HEK293T (cell line): ENCODE data around the gene PHOX2A.
"Not testable (repeated sequence)": the region's sequence is repeated elsewhere in the genome, so short reads cannot be mapped to it uniquely, and the experiment has no call there.

Experiments
- CTCF ChIA-PET: fragments of 350-600 bp; formaldehyde crosslinking; extraction: SDS; loops from one replicate; lab custom pipeline; 2021; ENCODE audit warnings: antibody characterized with exemption, inconsistent platforms; lab: Yijun Ruan, JAX
- POLR2A ChIA-PET: fragments of 350-600 bp; formaldehyde crosslinking; extraction: SDS; loops from one replicate; lab custom pipeline; 2020; ENCODE audit warnings: antibody characterized with exemption, inconsistent platforms; lab: Yijun Ruan, JAX
- DNase-seq: peaks from one replicate; pipeline ENCODE4 v3.0.0; 2012; ENCODE audit warnings: mixed read lengths; ENCODE audit errors: extremely low spot score
- ARNT ChIP-seq: fragments of 450-650 bp; IDR thresholded peaks from 2 replicates; pipeline ENCODE4 v1.6.1; 2017; ENCODE audit warnings: mild to moderate bottlenecking
- BHLHE40 ChIP-seq: fragments of 450-650 bp; IDR thresholded peaks from 2 replicates; pipeline ENCODE4 v1.6.1; 2016; ENCODE audit warnings: mild to moderate bottlenecking, moderate library complexity, borderline replicate concordance
- CTBP1 ChIP-seq: fragments of 450-650 bp; IDR thresholded peaks from 2 replicates; pipeline ENCODE4 v1.6.1; 2016; ENCODE audit warnings: borderline replicate concordance
- ELF4 ChIP-seq: fragments of 450-650 bp; IDR thresholded peaks from 2 replicates; pipeline ENCODE4 v1.6.1; 2017; ENCODE audit warnings: antibody characterized with exemption
- FOXA1 ChIP-seq: fragments of 450-650 bp; IDR thresholded peaks from 2 replicates; pipeline ENCODE4 v1.6.1; 2016; ENCODE audit warnings: mild to moderate bottlenecking
- FOXK2 ChIP-seq: fragments of 450-650 bp; IDR thresholded peaks from 2 replicates; pipeline ENCODE4 v1.6.1; 2016; ENCODE audit warnings: mild to moderate bottlenecking
- FOXM1 ChIP-seq: fragments of 450-650 bp; IDR thresholded peaks from 2 replicates; pipeline ENCODE4 v1.6.1; 2017; ENCODE audit warnings: mild to moderate bottlenecking, borderline replicate concordance
- HDGF ChIP-seq: fragments of 450-650 bp; IDR thresholded peaks from 2 replicates; pipeline ENCODE4 v1.6.1; 2017; ENCODE audit warnings: antibody characterized with exemption, borderline replicate concordance
- L3MBTL2 ChIP-seq: fragments of 450-650 bp; conservative IDR thresholded peaks from 2 replicates; pipeline ENCODE4 v1.6.1; 2016; ENCODE audit warnings: mild to moderate bottlenecking
- LEF1 ChIP-seq: fragments of 450-650 bp; IDR thresholded peaks from 2 replicates; pipeline ENCODE4 v1.6.1; 2017; ENCODE audit warnings: mild to moderate bottlenecking, borderline replicate concordance
- NFRKB ChIP-seq: fragments of 450-650 bp; IDR thresholded peaks from 2 replicates; pipeline ENCODE4 v1.6.1; 2016; ENCODE audit warnings: mild to moderate bottlenecking, moderate library complexity
- SP1 ChIP-seq: fragments of 450-650 bp; IDR thresholded peaks from 2 replicates; pipeline ENCODE4 v1.6.1; 2017
- SUZ12 ChIP-seq: fragments of 450-650 bp; IDR thresholded peaks from 2 replicates; pipeline ENCODE4 v1.6.1; 2016; ENCODE audit warnings: mild to moderate bottlenecking
- TARDBP ChIP-seq: fragments of 450-650 bp; IDR thresholded peaks from 2 replicates; pipeline ENCODE4 v1.6.1; 2016
- ZNF384 ChIP-seq: fragments of 450-650 bp; IDR thresholded peaks from 2 replicates; pipeline ENCODE4 v1.6.1; 2016
- TF ChIP-seq, protein P1 (sequence below): fragments of 450-650 bp; IDR thresholded peaks from 2 replicates; pipeline ENCODE4 v1.6.1; 2016

PHOX2A gene

DNA sequence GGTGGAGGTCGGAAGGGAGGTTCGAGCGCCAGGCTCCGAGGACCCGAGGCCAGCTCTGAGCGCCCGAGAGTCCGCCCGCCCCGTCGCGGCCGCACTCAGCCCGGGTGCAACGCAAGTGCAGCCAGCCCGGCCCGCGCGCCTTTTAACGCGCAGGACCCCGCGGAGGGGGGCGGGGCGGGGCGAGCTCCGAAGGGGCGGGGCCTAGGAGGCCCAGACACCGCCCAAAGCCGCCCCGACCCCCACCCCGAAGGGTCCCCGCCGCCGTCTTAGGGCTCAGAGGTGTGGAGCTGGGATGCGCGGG is at the start of gene PHOX2A:
Gene PHOX2A (minus strand): TSS at position 117 of the 301 bp plus-strand sequence. CDS start 172 bp downstream, outside the sequence.
- CTCF ChIA-PET, result no interaction called here
- DNase-seq, result no peak
- TF ChIP-seq ARNT (no peak), FOXA1 (no peak), LEF1 (no peak), BHLHE40 (no peak), ZNF384 (no peak), FOXK2 (no peak), ELF4 (no peak), CTBP1 (no peak), L3MBTL2 (no peak), SP1 (no peak), HDGF (no peak), TARDBP (no peak), FOXM1 (no peak)
- TF ChIP-seq, protein P1, sequence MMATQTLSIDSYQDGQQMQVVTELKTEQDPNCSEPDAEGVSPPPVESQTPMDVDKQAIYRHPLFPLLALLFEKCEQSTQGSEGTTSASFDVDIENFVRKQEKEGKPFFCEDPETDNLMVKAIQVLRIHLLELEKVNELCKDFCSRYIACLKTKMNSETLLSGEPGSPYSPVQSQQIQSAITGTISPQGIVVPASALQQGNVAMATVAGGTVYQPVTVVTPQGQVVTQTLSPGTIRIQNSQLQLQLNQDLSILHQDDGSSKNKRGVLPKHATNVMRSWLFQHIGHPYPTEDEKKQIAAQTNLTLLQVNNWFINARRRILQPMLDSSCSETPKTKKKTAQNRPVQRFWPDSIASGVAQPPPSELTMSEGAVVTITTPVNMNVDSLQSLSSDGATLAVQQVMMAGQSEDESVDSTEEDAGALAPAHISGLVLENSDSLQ, result no peak
- POLR2A ChIA-PET, result no interaction called here

DNA sequence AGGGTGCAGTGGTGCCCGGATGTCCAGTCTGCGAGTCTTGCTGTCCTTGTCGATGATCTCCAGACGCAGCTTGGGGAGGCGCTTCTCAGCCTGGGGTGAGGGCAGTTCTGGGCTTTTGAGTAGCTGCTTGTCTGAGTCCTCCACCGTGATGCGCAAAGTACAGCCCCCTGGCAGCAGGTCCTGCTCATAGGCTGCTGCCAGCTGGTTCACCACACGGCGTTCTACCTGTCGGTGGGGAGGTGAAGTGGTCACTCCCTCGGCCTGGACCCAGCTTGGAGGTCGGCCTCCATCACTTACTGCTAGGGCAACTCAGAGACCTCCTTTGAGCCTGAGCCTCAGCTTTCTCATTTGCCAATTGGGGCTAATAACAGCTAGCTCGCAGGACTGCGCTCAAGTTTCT is 49.4 kb upstream of the PHOX2A start:
- ChIA-PET CTCF (no interaction called here), POLR2A (no interaction called here)
- peak; percentile 1 for DNase-seq
- TF ChIP-seq BHLHE40, result no peak
- no peak for TF ChIP-seq FOXA1
- TF ChIP-seq CTBP1, result no peak
- TF ChIP-seq ELF4, result no peak
- no peak for TF ChIP-seq SUZ12
- no peak for TF ChIP-seq FOXM1
- no peak for TF ChIP-seq SP1
- TF ChIP-seq L3MBTL2, result no peak
- no peak for TF ChIP-seq ARNT
- TF ChIP-seq, protein P1, result no peak
- no peak for TF ChIP-seq TARDBP
- TF ChIP-seq HDGF, result no peak

DNA sequence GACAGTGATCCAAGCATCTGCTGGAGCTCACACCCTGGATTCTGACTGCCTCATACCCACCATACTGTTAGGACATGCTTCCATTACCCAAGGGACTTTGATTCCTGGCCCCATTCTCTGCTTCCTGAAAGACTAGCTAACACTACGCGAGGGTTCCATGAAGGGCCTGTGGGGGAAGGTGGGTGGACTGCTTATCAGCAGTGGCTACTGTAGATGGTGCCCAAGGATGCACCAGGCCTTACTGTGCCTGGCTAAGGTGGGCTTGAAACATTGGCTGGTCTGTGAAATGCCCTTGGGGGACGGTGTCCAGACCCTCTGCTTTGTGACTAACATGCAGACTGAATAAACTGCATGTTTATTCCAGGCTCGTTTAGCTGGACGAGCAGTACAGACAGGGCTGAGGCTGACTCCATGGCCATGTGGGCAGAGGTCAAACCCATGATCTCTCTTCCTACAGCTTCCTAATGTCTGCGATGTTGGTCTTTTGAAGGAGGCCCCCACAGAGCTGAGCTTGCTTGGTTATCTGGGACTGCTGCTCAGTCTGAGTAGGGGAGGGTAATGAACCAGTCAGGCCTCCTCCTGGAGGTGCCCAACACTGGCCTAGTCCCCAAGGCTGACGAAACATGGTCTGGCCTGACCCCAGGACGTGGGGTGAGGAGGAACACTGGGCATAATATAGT is 48.3 kb upstream of the PHOX2A start:
- DNase-seq, result no peak
- TF ChIP-seq NFRKB (no peak), BHLHE40 (no peak), HDGF (no peak), FOXK2 (no peak), SUZ12 (no peak), ELF4 (no peak), TARDBP (no peak), LEF1 (no peak), L3MBTL2 (no peak), SP1 (no peak), CTBP1 (no peak), ZNF384 (no peak), FOXA1 (no peak), FOXM1 (no peak), ARNT (no peak)
- TF ChIP-seq, protein P1, result no peak
- POLR2A ChIA-PET, result no interaction called here
- CTCF ChIA-PET, result interaction anchor here (0.9 kb wide), 1 partner anchor 139 kb away, joined by 5 read pairs; no protein-coding TSS in a partner anchor

DNA sequence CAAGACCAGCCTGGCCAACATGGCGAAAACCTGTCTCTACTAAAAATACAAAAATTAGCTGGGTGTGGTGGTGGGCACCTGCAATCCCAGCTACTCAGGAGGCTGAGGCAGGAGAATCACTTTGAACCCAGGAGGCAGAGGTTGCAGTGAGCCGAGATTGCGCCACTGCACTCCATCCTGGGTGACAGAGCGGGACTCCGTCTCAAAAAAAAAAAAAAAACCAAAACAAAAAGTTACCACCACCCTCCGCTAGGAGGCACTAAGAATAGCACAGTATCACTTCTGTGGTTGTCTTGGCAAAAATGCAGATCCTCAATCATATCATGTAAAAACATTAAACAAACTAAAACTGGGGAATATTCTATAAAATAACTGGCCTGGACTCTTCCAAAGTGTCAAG is 46.8 kb upstream of the PHOX2A start:
- DNase-seq, POLR2A ChIA-PET: not testable (repeated sequence)
- CTCF ChIA-PET, result interaction anchor here (0.6 kb wide), 1 partner anchor 430 kb away, joined by 3 read pairs; no protein-coding TSS in a partner anchor
- TF ChIP-seq ZNF384, result peak; percentile 97

DNA sequence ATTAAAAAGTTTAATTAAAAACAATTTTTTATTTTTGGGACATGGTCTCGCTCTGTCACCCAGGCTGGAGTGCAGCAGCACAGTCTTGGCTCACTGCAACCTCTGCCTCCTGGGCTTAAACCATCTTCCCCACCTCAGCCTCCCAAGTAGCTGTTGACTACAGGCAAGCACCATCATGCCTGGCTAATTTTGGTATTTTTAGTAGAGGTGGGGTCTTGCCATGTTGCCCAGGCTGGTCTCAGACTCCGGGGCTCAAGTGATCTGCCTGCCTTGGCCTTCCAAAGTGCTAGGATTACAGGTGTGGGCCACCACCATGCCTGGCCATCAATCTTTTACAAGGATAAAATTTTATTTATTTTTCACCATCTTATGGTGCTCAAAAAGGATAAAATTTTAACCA is 43.3 kb upstream of the PHOX2A start:
- CTCF ChIA-PET, result no interaction called here
- TF ChIP-seq FOXA1 (no peak), SUZ12 (no peak), FOXM1 (no peak)
- TF ChIP-seq, protein P1, result no peak
- DNase-seq, result no peak
- POLR2A ChIA-PET, result no interaction called here

DNA sequence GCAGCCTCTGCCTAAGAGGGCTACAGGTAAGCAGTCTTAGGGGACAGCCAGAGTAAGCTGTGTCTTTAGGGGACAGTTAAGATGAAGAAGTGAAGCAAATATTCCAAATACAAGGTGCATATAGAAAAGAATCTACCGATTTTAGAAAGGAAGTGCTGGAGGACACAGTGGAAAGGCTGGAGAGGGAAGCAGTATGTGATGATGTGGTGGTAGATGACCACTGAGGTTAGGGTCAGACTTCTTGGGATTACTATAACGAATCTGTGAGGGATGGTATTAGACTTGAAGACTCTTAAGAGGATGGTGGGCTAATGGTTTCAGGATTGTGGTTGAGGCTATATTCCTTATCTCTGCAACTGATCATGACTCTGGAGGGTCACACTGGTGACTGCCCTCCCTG is 40.0 kb upstream of the PHOX2A start:
- TF ChIP-seq HDGF (no peak), ZNF384 (no peak), NFRKB (no peak), FOXM1 (no peak), L3MBTL2 (no peak), FOXK2 (no peak), TARDBP (no peak), SP1 (no peak), BHLHE40 (no peak), FOXA1 (no peak)
- TF ChIP-seq, protein P1, result no peak
- ChIA-PET CTCF (no interaction called here), POLR2A (no interaction called here)
- DNase-seq, result no peak
